Ectodermal cell (in vitro differentiated cells): Measurements from ENCODE around the gene C6.

ENCODE experiments used
- H3K27ac ChIP-seq: 2 replicates; pipeline ENCODE4 v1.7.0; 2013; ENCODE audit warnings: mild to moderate bottlenecking, low read depth, low read length; ENCODE audit not compliant: insufficient read depth, poor library complexity, severe bottlenecking
- H3K27me3 ChIP-seq: 2 replicates; pipeline ENCODE4 v1.7.0; 2013; ENCODE audit warnings: mild to moderate bottlenecking, low read length; ENCODE audit not compliant: insufficient read depth, control insufficient read depth, poor library complexity, severe bottlenecking
- H3K36me3 ChIP-seq: one replicate; pipeline ENCODE4 v1.7.0; 2013; ENCODE audit warnings: low read length; ENCODE audit not compliant: control insufficient read depth, insufficient read depth
- H3K4me1 ChIP-seq: one replicate; pipeline ENCODE4 v1.7.0; 2013; ENCODE audit warnings: low read length; ENCODE audit not compliant: control insufficient read depth, insufficient read depth
- H3K4me3 ChIP-seq: 2 replicates; pipeline ENCODE4 v1.7.0; 2013; ENCODE audit warnings: low read depth, low read length, control low read depth; ENCODE audit not compliant: insufficient read depth
- H3K9me3 ChIP-seq: 2 replicates; pipeline ENCODE4 v1.7.0; 2013; ENCODE audit warnings: mild to moderate bottlenecking, low read length, moderate library complexity; ENCODE audit not compliant: control insufficient read depth
- WGBS, 2 experiments: methylation state at CpG; one replicate each; pipeline ENCODE4 v1.1.7; 2013; ENCODE audit warnings: missing lambda C conversion rate in 2 of 2; 5-methylcytosine and 5-hydroxymethylcytosine counted together

Gene C6

GRCh38 chr5:41145306-41145705 lies 68.0 kb downstream of the C6 start:
- H3K9me3 ChIP-seq: no peaks in the 10 kb centered on the region
- H3K27me3 ChIP-seq: no peaks in the 10 kb centered on the region
- 94 to 98% methylated on average over 5 of the region's 5 CpGs for WGBS, 2 experiments
- H3K4me1 ChIP-seq: no peaks in the 10 kb centered on the region
- no peak overlapping the region for H3K4me3 ChIP-seq
- H3K36me3 ChIP-seq: no peaks in the 10 kb centered on the region
- no peak overlapping the region for H3K27ac ChIP-seq

- Histone ChIP-seq H3K4me1 (no peaks in the 10 kb centered on the region), H3K27ac (no peak overlapping the region), H3K4me3 (no peak overlapping the region), H3K36me3 (no peaks in the 10 kb centered on the region), H3K9me3 (no peaks in the 10 kb centered on the region), H3K27me3 (no peaks in the 10 kb centered on the region)
- 93 to 98% methylated on average over 2 to 3 of the region's 3 CpGs for WGBS, 2 experiments
Measured at GRCh38 chr5:41143131-41143901, 70.0 kb downstream of the C6 start.

- Histone ChIP-seq H3K4me1 (peaks cover 7% of the 10 kb centered on the region), H3K27ac (no peak overlapping the region), H3K4me3 (no peak overlapping the region), H3K36me3 (no peaks in the 10 kb centered on the region), H3K27me3 (no peaks in the 10 kb centered on the region), H3K9me3 (no peaks in the 10 kb centered on the region)
- WGBS, 2 experiments: 75% methylated on average over 1 of the region's 1 CpG
Measured at GRCh38 chr5:41127967-41128690, 85.2 kb downstream of the C6 start.

GRCh38 chr5:41122459-41122858 lies 90.9 kb downstream of the C6 start:
- 94 to 96% methylated on average over 7 of the region's 7 CpGs for WGBS, 2 experiments
- no peak overlapping the region for H3K4me3 ChIP-seq
- no peaks in the 10 kb centered on the region for H3K36me3 ChIP-seq
- peaks cover 2% of the 10 kb centered on the region for H3K9me3 ChIP-seq
- no peaks in the 10 kb centered on the region for H3K4me1 ChIP-seq
- H3K27me3 ChIP-seq: no peaks in the 10 kb centered on the region
- no peak overlapping the region for H3K27ac ChIP-seq

- H3K4me3 ChIP-seq: no peak overlapping the region
- no peaks in the 10 kb centered on the region for H3K27me3 ChIP-seq
- WGBS, 2 experiments: 96 to 97% methylated on average over 8 of the region's 8 CpGs
- H3K4me1 ChIP-seq: no peaks in the 10 kb centered on the region
- no peak overlapping the region for H3K27ac ChIP-seq
- H3K9me3 ChIP-seq: peaks cover 2% of the 10 kb centered on the region
- H3K36me3 ChIP-seq: no peaks in the 10 kb centered on the region
Measured at GRCh38 chr5:41120600-41120999, 92.7 kb downstream of the C6 start.

GRCh38 chr5:41118177-41118576 lies 95.2 kb downstream of the C6 start:
- Histone ChIP-seq H3K4me1 (no peaks in the 10 kb centered on the region), H3K36me3 (no peaks in the 10 kb centered on the region), H3K4me3 (no peak overlapping the region), H3K27ac (no peak overlapping the region), H3K9me3 (peaks cover 2% of the 10 kb centered on the region), H3K27me3 (no peaks in the 10 kb centered on the region)
- WGBS, 2 experiments: 91 to 100% methylated on average over 3 of the region's 3 CpGs

GRCh38 chr5:41115281-41115680 lies 98.1 kb downstream of the C6 start:
- Histone ChIP-seq H3K27ac (no peak overlapping the region), H3K36me3 (no peaks in the 10 kb centered on the region), H3K27me3 (no peaks in the 10 kb centered on the region), H3K9me3 (no peaks in the 10 kb centered on the region), H3K4me3 (no peak overlapping the region), H3K4me1 (no peaks in the 10 kb centered on the region)
- WGBS, 2 experiments: 80 to 96% methylated on average over 1 to 2 of the region's 2 CpGs

- H3K4me3 ChIP-seq: no peak overlapping the region
- no peak overlapping the region for H3K27ac ChIP-seq
- H3K9me3 ChIP-seq: no peaks in the 10 kb centered on the region
- H3K36me3 ChIP-seq: no peaks in the 10 kb centered on the region
- H3K27me3 ChIP-seq: no peaks in the 10 kb centered on the region
- H3K4me1 ChIP-seq: no peaks in the 10 kb centered on the region
- WGBS, 2 experiments: 94 to 100% methylated on average over 2 of the region's 2 CpGs
Measured at GRCh38 chr5:41112486-41113455, 100.6 kb downstream of the C6 start.

- H3K27me3 ChIP-seq: no peaks in the 10 kb centered on the region
- H3K9me3 ChIP-seq: no peaks in the 10 kb centered on the region
- H3K4me1 ChIP-seq: no peaks in the 10 kb centered on the region
- no peak overlapping the region for H3K4me3 ChIP-seq
- no peaks in the 10 kb centered on the region for H3K36me3 ChIP-seq
- H3K27ac ChIP-seq: no peak overlapping the region
Measured at GRCh38 chr5:41109186-41109585, 104.1 kb downstream of the C6 start.

- Histone ChIP-seq H3K36me3 (no peaks in the 10 kb centered on the region), H3K9me3 (no peaks in the 10 kb centered on the region), H3K4me1 (no peaks in the 10 kb centered on the region), H3K4me3 (no peak overlapping the region), H3K27me3 (no peaks in the 10 kb centered on the region), H3K27ac (no peak overlapping the region)
Measured at GRCh38 chr5:41102341-41102740, 111.0 kb downstream of the C6 start.
